NCI-H1694 treated with DMSO at 0.1 percent for 48 hours (cell line): ENCODE measurements around the gene SLC15A5.
A peak's percentile ranks its signal among the peaks of the same experiment; 100 is the strongest.

ENCODE experiments used
- DNase-seq: peaks from one replicate; lab custom pipeline; 2025; lab: John Stamatoyannopoulos, UW

Gene SLC15A5

DNA sequence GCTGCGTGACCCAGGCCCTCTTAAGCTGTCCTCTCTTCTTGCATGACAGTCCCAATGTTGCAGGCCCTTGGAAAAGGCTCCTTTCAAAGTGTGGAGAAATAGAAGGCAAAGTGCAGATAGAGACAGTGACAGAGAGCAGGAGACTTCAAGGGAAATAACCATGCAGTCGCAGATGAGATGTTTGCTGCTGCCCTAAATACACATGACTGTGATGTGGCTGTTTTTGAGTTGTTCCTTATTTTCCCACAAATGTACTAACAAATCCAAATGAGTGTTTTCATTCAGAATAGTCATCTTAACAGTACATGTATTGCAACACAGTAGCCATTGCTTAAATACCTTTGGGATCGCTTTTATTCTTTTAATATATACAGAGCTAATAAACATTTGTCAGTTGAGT lies 101.6 kb downstream of the SLC15A5 start:
- no peak for DNase-seq

- no peak for DNase-seq
Measured at GRCh38 chr12:16174282-16174681, 103.2 kb downstream of the SLC15A5 start.

- DNase-seq = no peak
Measured at GRCh38 chr12:16171348-16171747, 106.1 kb downstream of the SLC15A5 start.

DNA sequence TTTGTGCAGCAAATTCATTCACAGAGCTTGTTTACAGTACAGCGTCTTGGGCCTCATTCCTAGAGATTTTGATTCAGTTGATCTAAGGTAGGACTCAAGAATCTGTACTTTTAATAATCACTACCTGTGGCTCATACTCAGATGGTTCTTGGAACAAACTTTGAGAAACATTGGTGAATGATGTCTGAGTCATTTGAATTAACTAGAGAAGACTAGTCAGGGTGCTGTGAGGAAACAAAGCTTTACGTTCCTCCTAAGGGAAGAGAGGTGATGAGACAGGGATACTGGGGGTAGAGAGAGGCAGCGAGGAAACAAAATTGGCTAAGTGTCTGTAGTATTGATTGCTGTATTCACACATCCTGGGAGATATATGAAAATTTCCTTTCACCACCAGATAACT lies 109.4 kb downstream of the SLC15A5 start:
- no peak for DNase-seq

- no peak for DNase-seq
Measured at GRCh38 chr12:16166563-16167470, 110.7 kb downstream of the SLC15A5 start.

DNA sequence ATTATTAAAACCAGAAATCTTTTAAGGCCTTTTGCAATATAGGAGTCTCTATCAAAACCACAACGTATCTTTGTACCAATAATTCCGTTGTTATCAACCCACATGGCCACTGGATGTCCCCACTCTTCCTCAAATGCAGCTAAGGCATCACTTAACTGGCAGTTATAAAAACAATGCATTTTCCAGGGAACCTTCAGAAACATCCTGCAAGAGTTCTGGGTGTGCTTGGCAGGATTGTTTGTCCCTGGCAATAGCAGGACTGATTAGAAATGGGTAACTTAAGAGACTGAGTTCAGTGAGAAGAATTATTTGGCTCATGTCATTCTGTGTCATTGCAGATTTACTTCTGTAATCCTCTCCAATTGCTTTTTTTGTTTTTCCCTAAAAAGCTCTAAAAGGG lies 112.0 kb downstream of the SLC15A5 start:
- DNase-seq = peak; percentile 66

DNA sequence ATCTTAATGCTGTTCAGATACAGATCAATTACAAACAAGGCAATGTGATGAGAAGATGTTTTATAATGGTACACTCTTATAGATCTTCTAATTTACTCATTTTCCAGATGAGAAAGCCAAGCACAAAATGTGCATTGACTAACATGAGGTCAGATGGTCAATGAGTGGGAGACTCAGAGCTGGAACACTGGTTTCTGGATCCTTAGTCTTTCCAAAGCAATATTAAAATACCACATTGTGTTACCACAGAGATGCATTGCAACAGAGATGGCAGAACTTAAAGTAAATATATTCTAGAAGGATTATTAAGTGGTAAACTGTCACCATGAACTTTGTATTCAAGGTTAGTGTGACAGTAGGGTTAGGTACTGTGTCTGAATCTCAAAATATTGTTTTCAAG lies 113.6 kb downstream of the SLC15A5 start:
- DNase-seq = no peak

- no peak for DNase-seq
Measured at GRCh38 chr12:16163146-16163545, 114.3 kb downstream of the SLC15A5 start.

GRCh38 chr12:16159571-16159970 lies 117.9 kb downstream of the SLC15A5 start:
- no peak for DNase-seq

DNA sequence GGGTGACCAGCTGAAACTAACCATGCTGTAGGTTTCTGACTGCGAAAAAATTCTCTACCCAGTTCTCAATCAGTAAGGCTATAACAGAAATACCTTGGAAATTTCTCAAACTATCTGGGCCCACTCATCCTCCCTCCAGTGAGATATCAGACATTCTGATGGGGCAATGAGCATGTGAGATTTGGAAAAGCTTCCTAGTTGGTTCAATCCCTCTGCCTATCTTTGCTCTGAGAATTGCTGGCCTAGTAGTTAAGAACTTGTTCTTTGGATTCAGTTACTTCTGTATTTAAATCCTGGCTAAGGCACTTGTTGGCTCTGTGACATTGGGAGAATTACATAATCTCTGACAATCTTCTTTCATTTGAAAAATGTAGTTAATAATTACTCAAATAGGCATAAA lies 119.4 kb downstream of the SLC15A5 start:
- no peak for DNase-seq

GRCh38 chr12:16155938-16156337 lies 121.5 kb downstream of the SLC15A5 start:
- DNase-seq = no peak

GRCh38 chr12:16154990-16155389 lies 122.5 kb downstream of the SLC15A5 start:
- peak; percentile 72 for DNase-seq

GRCh38 chr12:16152885-16153673 lies 124.4 kb downstream of the SLC15A5 start:
- no peak for DNase-seq

- no peak for DNase-seq
Measured at GRCh38 chr12:16150276-16150675, 127.2 kb downstream of the SLC15A5 start.

GRCh38 chr12:16148938-16149337 lies 128.5 kb downstream of the SLC15A5 start:
- DNase-seq = no peak
